HS-5 (cell line): Measurements from ENCODE around the gene EFHD1.
"Not testable (repeated sequence)": the region's sequence is repeated elsewhere in the genome, so short reads cannot be mapped to it uniquely, and the experiment has no call there.

Experiments used
- DNase-seq: peaks from one replicate; pipeline ENCODE4 v3.0.0-alpha.2; 2012; ENCODE audit warnings: low read depth

The EFHD1 gene

DNA sequence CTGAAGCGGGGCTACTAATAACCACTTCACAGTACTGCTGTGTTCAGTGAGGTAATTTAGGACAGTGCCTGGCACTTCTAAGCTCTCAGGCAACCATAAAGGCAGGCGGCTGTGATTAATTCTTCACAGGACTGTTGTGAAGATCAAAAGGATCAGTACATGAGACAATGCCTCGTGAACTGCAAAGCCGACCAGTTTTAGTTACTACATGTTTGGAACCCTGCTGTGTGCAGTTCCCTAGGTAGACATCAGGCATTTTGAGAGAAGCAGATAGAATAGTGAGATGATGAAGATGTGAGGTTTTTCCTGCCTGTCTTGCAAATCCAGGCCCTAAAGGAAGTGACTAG lies 19.1 kb downstream of the EFHD1 start:
- DNase-seq = no peak

DNA sequence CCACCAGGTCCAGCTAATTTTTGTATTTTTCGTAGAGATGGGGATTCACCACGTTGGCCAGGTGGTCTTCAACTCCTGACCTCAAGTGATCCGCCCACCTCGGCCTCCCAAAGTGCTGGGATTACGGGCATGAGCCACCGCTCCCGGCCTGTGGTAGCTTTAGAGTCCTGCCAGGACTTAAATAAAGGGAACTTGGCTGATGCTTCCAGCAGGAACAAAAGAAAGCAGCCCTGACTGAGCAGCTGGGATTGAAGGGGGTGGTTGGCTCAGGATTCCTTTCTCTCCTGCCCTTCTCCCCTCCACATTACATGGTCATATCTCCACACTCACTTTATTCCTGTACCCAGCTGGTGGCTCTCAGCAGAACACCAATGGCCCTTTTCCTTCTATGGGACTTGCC lies 20.0 kb downstream of the EFHD1 start:
- no peak for DNase-seq

DNA sequence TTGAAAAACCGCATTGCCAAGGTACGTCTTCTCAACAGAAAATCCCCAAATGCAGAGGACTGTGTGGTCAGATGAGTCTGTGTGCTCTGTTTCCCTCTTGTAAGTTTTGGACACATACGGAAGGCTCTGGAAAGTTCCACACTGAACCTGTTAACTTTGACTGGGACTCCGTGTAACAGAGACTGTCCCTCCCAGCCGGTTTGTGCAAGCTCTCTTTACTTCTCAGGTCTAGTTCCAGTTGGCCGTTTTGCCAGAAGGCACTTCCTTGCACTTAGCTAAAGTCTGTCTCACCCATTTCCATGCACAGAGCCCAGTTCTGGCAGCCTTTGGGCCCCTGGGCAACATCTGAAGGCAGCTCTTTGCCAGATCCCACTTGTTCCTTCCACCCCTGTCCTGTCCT lies 22.0 kb downstream of the EFHD1 start:
- no peak for DNase-seq

DNA sequence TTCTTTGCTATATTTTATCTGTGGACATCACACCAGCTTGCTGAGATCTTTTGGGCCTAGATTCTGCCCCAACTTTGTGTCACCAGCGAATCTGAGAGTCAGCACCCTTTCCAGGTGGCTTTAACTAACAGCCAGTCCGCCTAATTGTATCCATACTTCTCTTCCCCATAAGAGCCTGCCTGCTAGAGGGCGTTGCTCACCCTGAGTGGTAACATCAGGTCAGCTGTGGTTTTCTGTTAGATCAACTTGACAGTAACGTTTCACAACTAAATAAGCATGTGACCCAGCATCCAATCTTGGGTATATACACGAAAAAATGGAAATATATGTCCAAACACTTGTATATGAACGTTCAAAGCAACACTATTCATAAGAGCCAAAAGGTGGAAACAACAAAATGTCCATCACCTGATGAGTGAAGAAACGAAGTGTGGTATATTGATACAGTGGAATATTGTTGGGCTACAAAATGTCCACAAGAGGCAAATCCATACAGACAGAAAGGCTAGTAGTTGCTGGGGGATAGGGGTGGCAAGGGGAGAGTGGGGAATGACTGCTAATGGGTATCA lies 24.9 kb downstream of the EFHD1 start:
- DNase-seq = no peak

DNA sequence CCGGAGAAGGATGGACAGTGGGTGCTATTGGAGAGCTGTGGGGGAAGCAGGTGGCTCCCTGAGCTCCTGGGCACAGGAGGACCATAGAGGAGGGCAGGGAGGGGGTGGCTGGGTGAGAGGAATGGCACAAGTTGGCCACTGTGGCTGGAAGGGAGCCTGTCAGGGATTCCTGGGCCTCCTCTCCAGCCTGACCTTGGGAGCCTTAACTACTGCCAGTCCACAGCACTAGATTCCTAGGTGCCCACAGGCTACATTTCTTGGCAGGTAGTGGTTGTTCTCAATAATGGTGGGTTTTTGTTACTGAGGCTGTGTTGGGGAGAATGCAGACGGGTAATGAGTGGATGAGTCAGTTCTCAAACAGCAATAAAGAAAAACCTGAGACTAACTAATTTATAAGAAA lies 26.0 kb downstream of the EFHD1 start:
- no peak for DNase-seq

DNA sequence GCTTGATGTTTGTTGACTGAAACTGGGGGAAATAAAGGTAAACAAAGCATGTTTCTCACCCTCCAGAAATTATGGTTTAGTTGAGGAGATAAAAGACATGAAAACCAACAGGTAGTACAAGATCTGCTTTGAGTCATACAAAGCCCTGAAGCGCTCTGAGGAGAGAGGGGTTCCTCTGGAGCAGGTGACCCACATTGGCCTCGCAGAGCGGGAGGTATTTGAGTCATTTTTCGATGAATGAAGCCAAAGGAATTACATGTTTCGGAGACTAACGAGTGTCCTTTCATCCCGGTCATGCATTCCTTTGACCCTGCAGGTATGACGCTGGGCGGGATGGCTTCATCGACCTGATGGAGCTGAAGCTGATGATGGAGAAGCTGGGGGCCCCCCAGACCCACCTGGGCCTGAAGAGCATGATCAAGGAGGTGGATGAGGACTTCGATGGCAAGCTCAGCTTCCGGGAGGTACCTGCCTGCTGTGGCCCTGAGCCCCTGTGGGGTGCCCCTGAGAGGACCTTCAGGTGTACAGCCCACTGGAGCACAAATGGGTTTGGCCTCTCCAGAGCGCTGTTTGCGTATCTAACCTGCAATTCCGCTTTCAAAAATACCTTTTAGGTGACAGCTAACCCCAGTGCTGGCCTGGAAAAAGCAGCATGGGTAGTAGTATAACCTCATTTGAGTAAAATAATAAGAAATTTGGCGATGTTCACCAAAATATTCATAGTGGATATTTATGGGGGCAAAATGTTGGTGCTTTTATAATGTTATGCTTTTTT lies 29.3 kb downstream of the EFHD1 start:
- no peak for DNase-seq

DNA sequence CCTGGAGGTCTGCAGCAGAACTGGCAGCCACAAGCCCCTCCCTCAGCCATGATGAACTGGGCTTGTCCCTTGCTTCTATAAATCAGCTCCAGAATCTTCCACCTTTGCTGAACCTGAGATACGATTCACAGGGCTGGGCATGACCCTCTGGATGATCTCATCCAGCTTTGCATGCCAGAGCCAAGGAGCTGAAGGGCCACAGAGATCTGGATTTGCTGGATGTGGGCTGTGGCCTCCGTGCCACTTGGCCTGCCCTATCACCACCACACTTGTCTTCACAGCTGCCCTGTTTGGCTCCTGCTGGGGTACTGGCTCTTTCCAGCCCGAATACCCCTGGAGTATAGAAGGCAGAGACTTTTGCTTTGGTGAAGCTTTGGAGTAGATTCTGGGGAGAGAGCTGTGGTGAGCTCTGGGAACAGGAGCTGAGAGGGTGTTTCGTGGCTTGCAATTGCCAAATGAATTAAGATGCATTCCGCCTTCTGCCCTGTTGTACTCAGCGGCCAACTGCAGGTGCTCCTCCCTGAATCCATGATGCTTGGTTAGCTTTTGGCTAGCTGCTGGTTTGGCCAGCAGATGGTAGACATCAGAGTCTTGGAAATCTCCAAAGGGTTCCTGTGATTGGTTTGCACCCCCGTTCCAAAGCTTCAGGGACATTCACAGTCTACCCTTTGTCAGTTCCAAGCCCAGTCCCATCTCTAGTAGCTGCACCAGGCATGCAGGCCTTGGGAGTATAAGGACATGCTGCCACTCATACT lies 32.8 kb downstream of the EFHD1 start:
- no peak for DNase-seq

DNA sequence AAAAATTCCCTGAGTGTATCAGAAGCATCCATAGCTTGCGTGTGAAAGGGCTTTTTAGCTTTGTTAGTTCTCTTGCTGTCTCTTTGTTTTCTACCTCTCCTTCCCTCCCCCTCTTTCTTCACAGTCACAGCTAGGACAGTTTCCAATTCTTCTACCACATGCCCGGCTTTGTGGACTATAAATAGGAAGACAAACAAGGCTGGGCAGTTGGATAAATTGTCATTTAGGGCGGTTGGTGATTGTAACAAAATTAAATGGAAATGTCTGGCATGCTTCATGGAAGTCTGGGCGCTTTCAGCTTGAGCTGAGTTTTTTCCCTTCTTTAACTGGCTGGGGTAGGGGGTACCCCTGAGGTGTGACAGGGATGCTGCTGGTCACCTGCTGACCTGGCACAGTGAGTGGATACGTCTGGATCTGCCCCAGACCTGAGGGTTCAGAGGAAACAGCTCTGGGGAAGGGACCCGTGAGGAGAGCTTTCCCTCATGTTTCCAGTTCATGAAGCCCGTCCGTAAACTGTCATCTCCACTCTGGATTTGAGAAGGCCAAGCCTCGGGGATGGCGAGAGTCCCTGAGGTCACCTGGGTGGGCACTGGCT lies 34.7 kb downstream of the EFHD1 start:
- no peak for DNase-seq

DNA sequence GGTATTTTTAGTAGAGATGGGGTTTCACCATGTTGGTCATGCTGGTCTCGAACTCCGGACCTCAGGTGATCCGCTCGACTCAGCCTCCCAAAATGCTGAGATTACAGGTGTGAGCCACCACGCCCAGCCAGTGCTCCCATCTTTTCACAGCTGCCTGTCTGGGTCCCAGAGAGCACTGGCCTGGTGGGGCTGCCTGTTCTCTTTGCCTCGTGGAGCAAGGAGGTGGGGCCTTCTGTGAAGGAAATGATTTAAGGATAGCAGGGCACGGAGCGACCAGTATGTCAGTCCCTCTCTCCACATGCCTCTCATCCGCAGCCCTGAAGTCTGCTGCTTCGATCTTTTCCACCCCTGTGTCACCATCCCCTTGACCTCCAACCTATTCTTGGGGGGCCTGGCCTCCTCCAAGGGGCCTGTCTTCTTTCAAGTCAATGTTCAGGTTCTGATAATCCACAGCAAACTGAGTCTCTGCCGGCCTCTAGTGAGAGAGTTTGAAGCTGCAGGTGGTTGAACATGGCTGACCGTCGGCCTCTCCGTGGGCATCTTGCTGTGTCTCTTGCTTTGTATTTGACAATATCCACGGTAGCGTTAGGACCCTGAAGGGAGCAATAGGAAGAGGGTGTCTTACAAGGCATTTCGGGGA lies 35.5 kb downstream of the EFHD1 start:
- no peak for DNase-seq

DNA sequence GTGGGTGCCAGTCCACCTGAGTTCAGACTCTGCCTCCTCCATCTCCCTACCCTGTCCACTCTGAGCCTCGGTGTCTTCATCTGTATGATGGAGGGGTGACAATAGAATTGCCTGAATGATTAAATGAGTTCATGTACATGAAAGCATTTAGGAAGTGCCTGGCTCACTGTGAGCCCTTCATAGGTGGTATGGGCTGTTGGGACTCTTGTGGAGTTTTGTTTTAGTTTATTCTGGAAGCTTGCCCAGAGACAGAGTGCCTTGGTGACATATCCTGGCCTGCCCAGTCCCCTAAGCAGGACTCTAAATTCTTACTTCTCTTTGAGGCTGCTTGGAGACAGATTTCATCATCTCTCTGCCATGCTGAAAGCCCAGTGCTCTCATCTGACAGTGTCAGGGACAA lies 39.2 kb downstream of the EFHD1 start:
- no peak for DNase-seq

DNA sequence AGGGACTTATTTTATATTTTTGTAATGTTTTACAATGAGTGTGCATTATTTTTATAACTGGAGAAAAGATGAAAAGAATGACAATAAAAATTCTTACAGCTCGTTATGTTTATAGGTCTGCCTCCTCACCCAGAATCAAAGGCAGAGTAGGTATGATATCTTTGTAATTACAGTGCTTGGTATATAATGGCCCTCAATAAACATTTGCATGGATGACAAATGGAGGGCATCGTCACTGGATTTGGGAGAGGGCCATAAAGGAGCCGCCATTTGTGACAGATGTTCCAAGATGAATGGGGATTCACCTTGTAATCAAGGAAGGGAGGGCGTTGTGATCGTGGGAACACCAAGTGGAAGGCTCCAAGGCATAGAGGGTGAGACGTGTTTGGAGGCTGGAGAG lies 41.1 kb downstream of the EFHD1 start:
- DNase-seq = no peak

DNA sequence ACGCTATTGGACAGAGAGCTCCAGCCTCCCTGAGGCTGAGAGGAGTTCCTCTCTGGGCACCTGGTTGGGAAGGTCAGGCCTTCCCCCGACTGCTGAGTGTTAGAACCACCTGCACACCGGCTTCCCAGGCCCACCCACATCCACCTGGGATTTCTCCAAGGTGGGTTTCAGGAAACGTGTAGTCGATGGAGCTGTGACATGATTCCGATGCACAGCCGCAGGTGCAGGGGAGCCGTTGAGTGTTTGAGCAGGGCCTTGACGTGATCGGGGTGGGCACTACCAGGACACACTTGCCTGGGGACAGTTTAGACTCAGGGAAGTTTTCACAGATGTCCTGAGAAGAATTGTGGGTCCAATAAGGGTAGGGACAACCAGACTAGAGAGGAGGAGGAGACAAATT lies 42.0 kb downstream of the EFHD1 start:
- no peak for DNase-seq

DNA sequence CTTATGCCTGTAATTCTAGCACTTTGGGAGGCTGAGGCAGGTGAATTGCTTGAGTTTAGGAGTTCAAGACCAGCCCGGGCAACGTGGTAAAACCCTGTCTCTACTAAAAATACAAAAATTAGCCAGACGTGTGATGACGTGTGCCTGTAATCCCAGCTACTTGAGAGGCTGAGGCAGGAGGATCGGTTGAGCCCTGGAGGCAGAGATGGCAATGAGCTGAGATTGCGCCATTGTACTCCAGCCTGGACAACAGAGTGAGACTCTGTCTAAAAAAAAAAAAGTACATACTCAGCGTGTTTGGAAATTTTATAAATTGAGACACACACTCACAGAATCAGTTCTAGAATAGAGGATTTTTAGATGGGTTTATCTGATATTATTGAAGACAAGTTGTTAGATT lies 46.6 kb downstream of the EFHD1 start:
- DNase-seq = no peak

DNA sequence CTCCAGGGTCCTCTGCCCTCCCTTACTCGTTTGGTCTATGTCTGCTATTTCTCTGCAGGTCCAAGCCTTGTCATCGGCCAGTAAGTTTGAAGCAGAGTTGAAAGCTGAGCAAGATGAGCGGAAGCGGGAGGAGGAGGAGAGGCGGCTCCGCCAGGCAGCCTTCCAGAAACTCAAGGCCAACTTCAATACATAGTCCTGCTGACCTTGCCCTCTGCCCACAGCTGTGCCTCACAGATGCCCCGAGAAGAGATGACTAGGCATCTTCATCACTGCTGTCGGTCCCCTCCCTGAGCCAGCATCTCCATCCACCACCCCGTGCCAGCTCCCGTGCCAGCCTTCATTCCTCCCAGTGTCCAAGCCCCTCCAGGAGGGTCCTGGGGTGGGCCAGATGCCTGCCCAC lies 48.1 kb downstream of the EFHD1 start:
- no peak for DNase-seq

DNA sequence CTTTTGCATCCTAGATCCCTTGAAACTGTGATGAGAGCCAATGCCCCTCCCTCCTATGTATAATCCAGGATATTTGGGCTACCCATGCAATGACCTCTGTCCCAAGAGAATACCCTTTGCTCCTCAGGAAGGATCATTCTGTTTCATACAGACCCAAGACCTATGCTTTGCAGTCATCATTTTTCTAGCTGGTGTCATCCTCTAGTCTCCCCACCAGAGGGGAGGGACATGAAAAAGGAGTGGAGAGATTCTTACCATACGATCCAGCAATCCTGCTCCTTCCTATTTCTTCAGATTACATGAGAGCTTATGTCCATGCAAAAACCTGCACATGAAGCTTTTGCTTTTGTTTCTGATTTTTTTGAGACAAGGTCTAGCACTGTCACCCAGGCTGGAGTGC lies 50.0 kb downstream of the EFHD1 start:
- no peak for DNase-seq

DNA sequence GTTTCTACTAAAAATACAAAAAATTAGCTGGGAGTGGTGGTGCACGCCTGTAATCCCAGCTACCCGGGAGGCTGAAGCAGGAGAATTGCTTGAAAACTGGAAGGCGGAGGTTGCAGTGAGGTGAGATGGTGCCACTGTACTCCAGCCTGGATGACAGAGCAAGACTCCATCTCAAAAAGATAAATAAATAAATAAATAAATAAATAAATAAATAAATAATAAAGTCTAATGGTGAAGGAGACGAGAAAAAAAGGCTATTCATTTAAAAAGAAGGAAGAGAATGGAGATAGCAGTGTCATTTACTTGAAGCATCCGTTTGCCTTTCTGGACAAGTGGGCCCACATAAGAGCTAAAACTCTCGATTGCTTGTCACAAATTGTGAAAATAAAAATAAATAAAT lies 52.0 kb downstream of the EFHD1 start:
- DNase-seq = not testable (repeated sequence)

DNA sequence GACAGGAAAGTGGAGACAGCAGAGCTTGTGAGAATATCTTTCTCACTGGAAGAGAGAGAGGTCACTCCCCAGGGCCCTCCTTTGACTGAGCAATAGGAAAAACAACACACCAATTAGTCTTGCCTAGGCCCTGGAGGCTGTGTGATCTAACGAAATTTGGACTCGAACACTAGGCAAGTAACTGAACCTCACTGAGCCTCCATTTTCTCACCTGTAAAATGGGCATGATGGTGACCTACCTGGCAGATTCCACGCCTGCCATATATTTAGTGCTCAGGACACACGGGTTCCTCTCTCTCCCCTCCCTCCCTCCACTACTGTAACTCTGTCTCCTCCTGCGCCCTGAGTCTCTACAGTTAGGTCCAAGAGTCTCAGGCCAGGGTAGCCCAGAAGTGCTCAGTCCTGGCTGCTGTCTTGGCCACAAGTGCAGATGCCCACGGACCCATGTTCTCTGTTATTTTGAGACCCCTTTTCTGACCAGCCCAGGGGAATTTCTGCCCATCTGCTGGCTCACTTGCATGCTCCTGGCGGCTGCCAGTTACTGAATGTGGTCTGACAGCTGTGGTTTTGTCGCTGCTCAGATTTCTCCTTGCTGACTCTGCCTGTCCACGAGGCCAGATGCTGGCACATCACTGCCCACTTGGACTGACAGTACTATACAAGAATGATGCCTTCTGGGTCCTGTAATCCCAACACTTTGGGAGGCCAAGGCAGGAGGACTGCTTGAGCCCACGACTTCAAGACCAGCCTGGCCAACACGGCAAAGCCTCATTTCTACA lies 54.2 kb downstream of the EFHD1 start:
- DNase-seq = no peak

DNA sequence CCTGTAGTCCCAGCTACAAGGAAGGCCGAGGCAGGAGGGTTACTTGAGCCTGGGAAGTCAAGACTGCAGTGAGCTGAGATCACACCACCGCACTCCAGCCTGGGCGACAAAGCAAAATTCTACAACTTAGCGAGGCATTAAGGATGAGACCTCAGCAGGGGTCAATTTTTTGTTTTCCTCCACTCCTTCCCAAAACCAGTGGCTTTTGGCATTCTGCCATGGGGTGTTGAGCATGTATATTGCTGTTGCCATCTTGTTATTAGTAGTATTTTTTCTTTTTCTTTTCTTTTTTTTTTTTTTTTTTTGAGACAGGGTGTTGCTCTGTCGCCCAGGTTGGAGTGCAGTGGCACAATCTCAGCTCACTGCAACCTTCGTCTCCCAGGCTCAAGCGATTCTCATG lies 54.8 kb downstream of the EFHD1 start:
- DNase-seq = no peak

DNA sequence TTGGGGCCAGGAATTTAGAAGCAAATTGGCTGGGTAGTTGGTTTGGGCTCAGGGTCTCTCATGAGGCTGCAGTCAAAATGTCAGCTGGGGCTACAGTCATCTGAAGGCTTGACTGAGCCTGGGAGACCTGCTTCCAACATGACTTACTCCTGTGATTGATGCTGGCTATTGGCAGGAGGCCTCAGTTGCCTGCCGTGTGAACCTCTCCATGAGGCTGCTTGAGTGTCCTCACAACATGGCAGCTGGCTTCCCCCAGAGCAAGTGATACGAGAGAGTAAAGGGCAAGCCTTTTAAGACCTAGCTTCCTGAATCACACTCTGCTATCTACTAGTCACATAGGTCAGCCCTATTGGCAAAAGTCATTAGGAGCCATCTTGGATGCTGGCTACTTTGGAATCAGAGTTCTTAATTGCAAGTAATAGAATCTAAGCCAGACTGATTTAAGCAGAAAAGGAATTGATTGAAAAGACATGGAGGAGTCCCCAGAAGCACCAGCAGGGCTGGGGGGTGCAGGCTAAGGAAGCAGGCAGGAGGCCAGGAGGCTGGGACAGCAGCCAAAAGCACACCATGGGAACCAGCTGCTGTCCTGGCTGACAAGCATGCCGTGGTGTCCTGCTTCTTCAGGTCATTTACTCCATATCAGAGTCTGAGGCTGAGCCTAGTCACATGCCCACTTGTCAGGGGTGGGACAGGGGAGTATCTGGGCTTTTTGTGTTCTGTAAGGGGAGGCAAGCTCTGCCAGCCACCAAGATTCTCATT lies 55.9 kb downstream of the EFHD1 start:
- no peak for DNase-seq

DNA sequence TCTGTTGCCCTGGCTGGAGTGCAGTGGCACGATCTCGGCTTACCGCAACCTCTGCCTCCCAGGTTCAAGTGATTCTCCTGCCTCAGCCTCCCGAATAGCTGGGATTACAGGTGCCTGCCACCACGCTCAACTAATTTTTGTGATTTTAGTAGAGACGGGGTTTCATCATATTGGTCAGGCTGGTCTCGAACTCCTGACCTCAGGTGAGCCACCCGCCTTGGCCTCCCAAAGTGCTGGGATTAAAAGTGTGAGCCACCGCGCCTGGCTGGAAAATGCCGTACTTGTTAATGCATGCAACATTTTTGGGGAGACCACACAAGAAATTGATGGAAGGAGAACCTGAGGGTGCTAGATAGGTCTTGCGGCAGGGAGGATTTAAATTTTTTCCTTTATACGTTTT lies 57.7 kb downstream of the EFHD1 start:
- DNase-seq = not testable (repeated sequence)

DNA sequence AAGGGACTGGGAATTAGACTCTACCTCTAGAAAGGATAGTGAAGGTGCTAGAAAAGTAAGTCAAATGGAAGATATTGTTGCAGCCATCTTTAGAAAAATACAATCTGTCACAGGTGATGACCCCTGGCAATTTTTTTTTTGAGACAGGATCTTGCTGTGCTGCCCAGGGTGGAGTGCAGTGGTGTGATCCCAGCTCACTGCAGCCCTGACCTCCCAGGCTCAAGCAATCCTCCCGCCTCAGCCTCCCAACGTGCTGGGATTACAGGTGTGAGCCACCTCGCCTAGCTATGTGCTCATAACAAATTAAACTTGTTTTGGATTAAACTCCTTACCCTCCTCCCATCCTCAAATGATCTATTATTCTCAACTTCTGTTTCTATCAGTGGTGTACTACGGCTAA lies 59.9 kb downstream of the EFHD1 start:
- DNase-seq = no peak
